Testis (tissue), 3 donors: ENCODE results near the gene TNFRSF14. TPM values are rescaled to one million over a fixed set of nuclear protein-coding genes. Genes with fewer than 3 reads are reported as not detected.
A peak's percentile ranks its signal among the peaks of the same experiment; 100 is the strongest.

Experiments used
- DNase-seq: peaks from one replicate; pipeline ENCODE4 v3.0.0-alpha.2; 2019
- H3K27ac ChIP-seq, 2 donors: fragments of 200-600 bp; sonication (generic); one replicate each; pipeline ENCODE4 v1.5.1; 2019
- H3K27me3 ChIP-seq: fragments of 200-600 bp; sonication (generic); one replicate; pipeline ENCODE4 v1.5.1; 2019
- H3K36me3 ChIP-seq: fragments of 200-600 bp; sonication (generic); one replicate; pipeline ENCODE4 v1.5.1; 2017; ENCODE audit warnings: low read depth; ENCODE audit errors: missing control alignments
- H3K4me1 ChIP-seq: fragments of 200-600 bp; sonication (generic); one replicate; pipeline ENCODE4 v1.5.1; 2019
- H3K4me3 ChIP-seq, 2 donors: fragments of 200-600 bp; sonication (generic); one replicate each; pipeline ENCODE4 v1.5.1; 2017 to 2019
- H3K9me3 ChIP-seq: fragments of 200-600 bp; sonication (generic); one replicate; pipeline ENCODE4 v1.5.1; 2017
- CTCF ChIP-seq, 3 experiments: fragments of 450-650 bp in 2 of 3; fragments of 200-600 bp in 1 of 3; sonication (generic) in 1 of 3; IDR thresholded peaks; one replicate each; pipeline ENCODE4 v1.5.1; 2016 to 2019; ENCODE audit warnings: antibody characterized with exemption in 3 of 3, mild to moderate bottlenecking in 2 of 3, moderate library complexity in 1 of 3
- POLR2A ChIP-seq: fragments of 450-650 bp; IDR thresholded peaks from one replicate; pipeline ENCODE4 v1.6.1; 2017; ENCODE audit warnings: antibody characterized with exemption, mild to moderate bottlenecking, moderate library complexity
- WGBS, 2 donors: methylation state at CpG; one replicate each; pipeline ENCODE4 v1.1.5; 2018; 5-methylcytosine and 5-hydroxymethylcytosine counted together
- intact Hi-C: fragments of 100-400 bp; cut with DNase I; formaldehyde crosslinking; loops from one replicate; pipeline ENCODE4 v1.15.1; 2023; ENCODE audit warnings: low total_unique reads
- polyA plus RNA-seq: library from polyadenylated mRNA; stranded (reverse); fragments of 350-450 nt; fragmentation: Illumina TruSeq; extraction: RNeasy Lipid Tissue Mini Kit (QIAGEN cat#74804); gene quantifications from one replicate; pipeline ENCODE4 v1.2.3, GENCODE V29; 2014; ENCODE audit warnings: low read depth, low replicate concordance; ENCODE audit not compliant: insufficient read depth
- total RNA-seq, 2 donors: library from RNA; depleted of rRNA; stranded (reverse); fragments of >200 nt; gene quantifications; one replicate each; pipeline ENCODE4 v1.2.3, GENCODE V29; 2016

The TNFRSF14 gene
- total and polyA plus RNA-seq, 3 donors from 2014 or later: 26.0 to 45.1 (median 39.0) TPM

- peaks cover 7% of the 10 kb centered on the region for H3K4me1 ChIP-seq
- no peak overlapping the region for H3K27ac ChIP-seq
- H3K36me3 ChIP-seq: no peaks in the 10 kb centered on the region
- intact Hi-C loops: no loop called here
- H3K27me3 ChIP-seq: no peaks in the 10 kb centered on the region
- no peaks in the 10 kb centered on the region for H3K9me3 ChIP-seq
- H3K4me3 ChIP-seq: no peak overlapping the region
- TF ChIP-seq POLR2A (no peak), CTCF (IDR thresholded peaks at IDR 0.05) (no peak)
- no peak for DNase-seq
- WGBS, 2 donors: 84 to 90% methylated on average over 11 to 18 of the region's 18 CpGs
Observed at GRCh38 chr1:2602866-2603520, 46.8 kb downstream of the TNFRSF14 start.

GRCh38 chr1:2603521-2604155 lies 47.5 kb downstream of the TNFRSF14 start:
- WGBS, 2 donors: 91 to 92% methylated on average over 8 to 24 of the region's 25 CpGs
- intact Hi-C loops: no loop called here
- Histone ChIP-seq H3K27ac (no peak overlapping the region), H3K4me1 (peaks cover 8% of the 10 kb centered on the region), H3K36me3 (no peaks in the 10 kb centered on the region), H3K9me3 (no peaks in the 10 kb centered on the region), H3K4me3 (no peak overlapping the region), H3K27me3 (no peaks in the 10 kb centered on the region)
- peak; percentile 7 for DNase-seq
- TF ChIP-seq CTCF (IDR thresholded peaks at IDR 0.05): no peak
- TF ChIP-seq POLR2A: no peak

- intact Hi-C loops: no loop called here
- Histone ChIP-seq H3K4me3 (no peak overlapping the region), H3K27ac (no peak overlapping the region), H3K27me3 (no peaks in the 10 kb centered on the region), H3K4me1 (peaks cover 8% of the 10 kb centered on the region), H3K36me3 (no peaks in the 10 kb centered on the region), H3K9me3 (no peaks in the 10 kb centered on the region)
- no peak for TF ChIP-seq POLR2A
- TF ChIP-seq CTCF (IDR thresholded peaks at IDR 0.05): no peak
- DNase-seq: peak; percentile 6
- WGBS, 2 donors: 91 to 97% methylated on average over 11 to 19 of the region's 19 CpGs
Observed at GRCh38 chr1:2604156-2604843, 48.1 kb downstream of the TNFRSF14 start.

GRCh38 chr1:2604844-2605508 lies 48.8 kb downstream of the TNFRSF14 start:
- no peaks in the 10 kb centered on the region for H3K36me3 ChIP-seq
- peaks cover 8% of the 10 kb centered on the region for H3K4me1 ChIP-seq
- WGBS, 2 donors: 83 to 90% methylated on average over 7 to 14 of the region's 14 CpGs
- TF ChIP-seq CTCF (IDR thresholded peaks at IDR 0.05) (no peak), POLR2A (no peak)
- DNase-seq: peak; percentile 8
- intact Hi-C loops: no loop called here
- no peak overlapping the region for H3K4me3 ChIP-seq
- no peak overlapping the region for H3K27ac ChIP-seq
- no peaks in the 10 kb centered on the region for H3K27me3 ChIP-seq
- no peaks in the 10 kb centered on the region for H3K9me3 ChIP-seq
